ENCODE measurements around the gene PCDH8. TPM values are rescaled to one million over a fixed set of nuclear protein-coding genes. Genes with fewer than 3 reads are reported as not detected.

Gene PCDH8
- total and polyA plus RNA-seq, 8 donors, result 0.11 to 0.14 TPM; not detected in 6

GRCh38 chr13:52811841-52812240, 36.6 kb downstream of the PCDH8 start:
- DNase-seq (no peak), ATAC-seq (no peak)
- no peaks in the 10 kb centered on the region for H3K27me3 ChIP-seq
- H3K27ac ChIP-seq, result no peak overlapping the region
- no peak overlapping the region for H3K4me3 ChIP-seq
- intact Hi-C loops (cut with DNase I), result no loop called here
- H3K36me3 ChIP-seq, result no peaks in the 10 kb centered on the region
- no peak for TF ChIP-seq CTCF (IDR thresholded peaks at IDR 0.05)
- peaks cover 0 to 9% of the 10 kb centered on the region in 2 donors for H3K4me1 ChIP-seq
- H3K9me3 ChIP-seq, result peaks cover 0 to 4% of the 10 kb centered on the region in 2 donors

GRCh38 chr13:52810526-52810925, 37.9 kb downstream of the PCDH8 start:
- Histone ChIP-seq H3K27ac (no peak overlapping the region), H3K9me3 (peaks cover 0 to 4% of the 10 kb centered on the region in 2 donors), H3K27me3 (peaks cover 0 to 10% of the 10 kb centered on the region in 2 donors), H3K4me3 (no peak overlapping the region), H3K4me1 (peaks cover 0 to 9% of the 10 kb centered on the region in 2 donors), H3K36me3 (no peaks in the 10 kb centered on the region)
- DNase-seq (no peak), ATAC-seq (no peak)
- intact Hi-C loops (cut with DNase I), result no loop called here
- no peak for TF ChIP-seq CTCF (IDR thresholded peaks at IDR 0.05)

GRCh38 chr13:52810011-52810410, 38.4 kb downstream of the PCDH8 start:
- Histone ChIP-seq H3K9me3 (peaks cover 0 to under 1% of the 10 kb centered on the region in 2 donors), H3K27me3 (peaks cover 0 to 10% of the 10 kb centered on the region in 2 donors), H3K27ac (no peak overlapping the region), H3K36me3 (no peaks in the 10 kb centered on the region), H3K4me3 (no peak overlapping the region), H3K4me1 (peaks cover 0 to 9% of the 10 kb centered on the region in 2 donors)
- DNase-seq (no peak), ATAC-seq (no peak)
- TF ChIP-seq CTCF (IDR thresholded peaks at IDR 0.05), result no peak
- intact Hi-C loops (cut with DNase I), result no loop called here

GRCh38 chr13:52809310-52809769, 39.1 kb downstream of the PCDH8 start:
- ATAC-seq (peak; percentile 92), DNase-seq (peak in 3 of 4 donors; percentile 26 to 73 (median 52))
- H3K27ac ChIP-seq, result no peak overlapping the region
- no peaks in the 10 kb centered on the region for H3K9me3 ChIP-seq
- peak; percentile 36 to 59 for TF ChIP-seq CTCF (IDR thresholded peaks at IDR 0.05)
- intact Hi-C loops (cut with DNase I), result no loop called here
- no peaks in the 10 kb centered on the region for H3K36me3 ChIP-seq
- peaks cover 0 to 10% of the 10 kb centered on the region in 2 donors for H3K27me3 ChIP-seq
- peaks cover 0 to 9% of the 10 kb centered on the region in 2 donors for H3K4me1 ChIP-seq
- no peak overlapping the region for H3K4me3 ChIP-seq

- no peak for TF ChIP-seq CTCF (IDR thresholded peaks at IDR 0.05)
- ATAC-seq, result no peak
- intact Hi-C loops (cut with DNase I), result no loop called here
These were observed 39.6 kb downstream of the PCDH8 start for GRCh38 chr13:52808842-52809219.

More at GRCh38 chr13:52808842-52809219, 39.6 kb downstream of the PCDH8 start:
- H3K4me3 ChIP-seq, result no peak overlapping the region
- DNase-seq, result no peak
- H3K4me1 ChIP-seq, result peaks cover 0 to 9% of the 10 kb centered on the region in 2 donors
- no peaks in the 10 kb centered on the region for H3K9me3 ChIP-seq
- H3K27ac ChIP-seq, result no peak overlapping the region
- no peaks in the 10 kb centered on the region for H3K36me3 ChIP-seq
- H3K27me3 ChIP-seq, result peaks cover 0 to 10% of the 10 kb centered on the region in 2 donors
